ENCODE data around the gene ABCF1.

The ABCF1 gene

DNA sequence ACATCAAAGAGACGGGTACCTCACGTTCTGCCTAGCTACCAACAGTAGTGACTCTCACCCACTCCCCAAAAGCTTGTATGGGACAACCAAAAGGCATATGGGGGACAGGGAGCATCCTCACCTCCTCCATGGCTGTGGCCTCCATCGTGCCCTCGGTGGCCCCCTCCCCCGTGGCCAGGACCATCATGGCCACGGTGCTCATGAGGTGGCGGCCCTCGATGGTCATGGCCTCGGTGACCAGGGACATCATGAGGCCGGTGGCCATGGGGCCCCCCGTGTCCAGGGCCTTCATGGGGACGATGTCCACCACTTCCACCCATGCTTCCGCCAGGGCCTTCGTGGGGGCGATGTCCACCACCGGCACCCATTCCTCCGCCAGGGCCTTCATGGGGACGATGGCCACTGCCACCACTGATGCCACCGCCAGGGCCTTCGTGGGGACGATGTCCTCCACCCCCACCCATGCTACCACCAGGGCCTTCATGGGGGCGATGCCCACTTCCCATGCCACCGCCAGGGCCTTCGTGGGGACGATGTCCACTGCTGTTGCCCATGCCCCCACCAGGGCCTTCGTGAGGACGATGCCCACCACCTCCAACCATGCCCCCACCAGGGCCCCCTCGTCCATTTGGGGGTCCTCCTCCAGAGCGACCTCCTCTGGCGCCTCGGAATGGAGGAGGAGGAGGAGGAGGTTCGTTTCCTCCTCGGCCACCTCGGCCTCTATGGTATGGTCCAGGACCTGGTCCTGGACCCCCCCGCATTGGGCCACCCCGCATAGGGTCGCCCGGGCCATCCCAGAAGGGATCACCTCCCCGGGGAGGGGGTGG, 30.8 kb downstream of the ABCF1 start:
- DNase-seq, result no peak

- no peak for DNase-seq
Measured at GRCh38 chr6:30603961-30604360, 32.7 kb downstream of the ABCF1 start.

GRCh38 chr6:30610065-30610464, 38.8 kb downstream of the ABCF1 start:
- no peak for DNase-seq

DNA sequence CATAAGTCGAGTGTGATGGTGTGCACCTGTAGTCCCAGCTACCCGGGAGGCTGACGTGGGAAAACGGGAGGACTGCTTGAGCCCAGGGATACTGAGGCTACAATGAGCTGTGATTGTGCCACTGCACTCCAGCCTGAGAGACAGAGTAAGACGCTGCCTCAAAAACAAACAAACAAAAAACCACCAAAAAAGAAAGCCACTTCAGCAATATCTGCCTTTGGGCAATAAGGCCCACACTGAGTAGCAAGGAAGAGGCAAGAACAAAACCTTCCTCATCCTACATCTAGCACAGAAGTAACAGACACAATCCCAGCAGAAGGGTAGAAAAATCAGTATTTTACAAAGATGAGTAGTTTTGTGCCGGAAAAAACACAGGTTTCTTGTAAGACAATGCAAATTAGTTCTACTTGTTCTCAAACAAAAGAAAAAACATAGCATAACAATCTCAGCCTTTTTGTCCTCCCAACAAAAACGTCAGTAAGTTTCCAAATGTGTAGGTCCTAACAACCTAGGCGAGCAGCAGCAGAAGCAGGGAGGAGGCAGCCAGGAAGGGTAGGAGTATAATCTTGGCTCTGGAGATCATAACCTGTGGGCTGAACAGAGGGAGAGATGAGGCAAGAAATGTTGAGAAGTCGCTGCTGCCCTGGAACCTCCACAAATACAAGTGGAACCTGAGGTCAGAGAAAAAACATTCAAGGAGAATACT, 40.1 kb downstream of the ABCF1 start:
- no peak for DNase-seq

- no peak for DNase-seq
Measured at GRCh38 chr6:30611856-30612194, 40.6 kb downstream of the ABCF1 start.

- no peak for DNase-seq
Measured at GRCh38 chr6:30612213-30612612, 41.0 kb downstream of the ABCF1 start.

DNA sequence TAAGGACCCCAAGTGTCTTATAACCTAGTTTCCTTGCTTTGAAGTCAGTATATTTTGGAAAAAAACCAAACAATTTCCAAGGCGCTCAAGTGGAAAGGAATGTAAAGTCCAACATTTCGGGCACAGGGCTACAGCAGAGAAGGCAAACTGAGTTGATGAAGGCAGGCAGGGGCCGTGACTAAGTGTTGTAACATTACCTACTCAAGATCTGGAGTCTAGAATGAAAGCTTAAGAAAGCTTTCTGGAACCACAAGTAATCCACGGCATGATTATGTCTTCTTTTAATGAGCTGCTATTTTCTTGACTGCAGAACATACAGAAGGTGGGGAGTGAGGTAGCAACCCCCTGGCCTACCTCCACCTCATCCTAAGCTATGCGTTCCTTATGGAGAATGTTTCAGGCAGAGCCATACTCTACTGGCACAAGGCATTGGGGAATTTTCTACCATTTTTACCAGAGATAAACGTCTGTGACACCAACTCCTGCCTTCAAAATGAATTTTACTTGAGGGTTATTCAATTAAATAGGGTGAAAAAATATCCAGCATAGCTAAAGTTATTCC, 41.5 kb downstream of the ABCF1 start:
- no peak for DNase-seq

DNA sequence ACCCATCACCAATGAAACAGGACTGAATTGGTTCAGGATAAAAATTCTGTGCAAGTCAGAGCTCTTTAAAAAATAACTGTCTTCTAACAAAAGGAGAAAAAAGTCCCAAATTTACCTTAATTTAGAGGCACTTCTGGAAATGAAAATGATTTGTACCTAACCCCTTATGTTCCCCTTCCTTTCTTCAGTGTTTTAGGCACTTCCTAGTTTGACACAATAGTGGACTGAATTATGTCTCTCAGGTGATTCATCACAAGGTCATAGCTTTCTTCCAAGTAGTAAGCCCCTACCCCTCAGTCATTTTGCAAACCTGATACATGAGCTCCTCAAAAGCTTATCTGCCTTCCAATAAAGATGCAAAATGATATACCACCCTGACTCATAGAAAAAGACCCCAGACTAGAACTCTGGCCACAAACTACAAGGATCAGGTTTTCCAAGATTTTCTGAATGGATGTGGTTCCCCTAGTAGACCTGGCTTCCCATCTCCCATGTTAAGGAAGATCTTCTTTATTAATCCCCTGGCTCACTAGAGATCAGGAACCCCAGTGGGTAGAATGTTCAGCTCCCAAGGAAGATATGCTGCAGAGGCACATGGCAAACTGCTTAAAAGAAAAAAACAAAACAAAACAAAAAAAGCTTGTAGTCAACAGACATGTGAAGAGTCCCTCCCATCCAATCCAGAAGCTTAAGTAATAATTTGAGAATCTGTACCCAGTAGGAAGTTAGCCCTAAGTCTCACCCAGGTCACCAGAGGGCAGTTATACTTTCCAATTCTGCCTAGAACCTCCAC, 42.2 kb downstream of the ABCF1 start:
- DNase-seq, result peak; percentile 38

- no peak for DNase-seq
Measured at GRCh38 chr6:30614044-30614842, 43.0 kb downstream of the ABCF1 start.

- peak; percentile 96 for DNase-seq
Measured at GRCh38 chr6:30614843-30615218, 43.6 kb downstream of the ABCF1 start.

DNA sequence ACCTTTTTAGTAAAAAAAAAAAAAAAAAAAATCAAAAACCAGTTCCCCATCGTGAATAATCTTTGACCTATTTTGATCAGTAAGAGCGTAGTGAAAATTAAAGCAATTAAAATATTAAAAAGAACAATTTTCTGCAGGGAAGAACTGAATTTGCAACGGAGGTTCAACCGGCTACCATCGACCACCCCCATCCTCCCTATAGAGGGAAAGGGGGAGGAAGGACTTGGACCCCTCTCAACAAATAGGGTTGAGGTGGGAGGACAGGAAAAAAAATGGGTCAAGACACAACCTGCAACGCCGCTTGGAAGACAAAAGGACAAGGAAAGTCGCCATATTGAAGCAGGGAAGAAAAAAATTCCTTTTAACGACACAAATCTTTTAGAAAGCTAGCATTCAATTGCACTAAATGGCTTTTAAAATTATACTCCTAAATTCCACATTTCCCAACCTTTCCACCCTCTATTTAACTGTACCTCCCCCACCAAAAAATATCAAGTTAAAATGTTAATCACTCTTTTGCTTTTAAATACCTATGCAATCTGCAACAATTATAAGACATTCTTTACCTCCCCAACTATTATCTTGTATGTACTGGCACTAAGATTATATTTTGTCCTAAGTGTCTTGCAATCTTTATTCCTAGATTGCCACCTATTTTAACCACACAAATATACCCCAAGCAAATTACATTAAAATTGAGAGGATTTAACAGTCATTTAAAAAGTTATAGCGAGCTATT, 44.1 kb downstream of the ABCF1 start:
- DNase-seq, result peak; percentile 70

DNA sequence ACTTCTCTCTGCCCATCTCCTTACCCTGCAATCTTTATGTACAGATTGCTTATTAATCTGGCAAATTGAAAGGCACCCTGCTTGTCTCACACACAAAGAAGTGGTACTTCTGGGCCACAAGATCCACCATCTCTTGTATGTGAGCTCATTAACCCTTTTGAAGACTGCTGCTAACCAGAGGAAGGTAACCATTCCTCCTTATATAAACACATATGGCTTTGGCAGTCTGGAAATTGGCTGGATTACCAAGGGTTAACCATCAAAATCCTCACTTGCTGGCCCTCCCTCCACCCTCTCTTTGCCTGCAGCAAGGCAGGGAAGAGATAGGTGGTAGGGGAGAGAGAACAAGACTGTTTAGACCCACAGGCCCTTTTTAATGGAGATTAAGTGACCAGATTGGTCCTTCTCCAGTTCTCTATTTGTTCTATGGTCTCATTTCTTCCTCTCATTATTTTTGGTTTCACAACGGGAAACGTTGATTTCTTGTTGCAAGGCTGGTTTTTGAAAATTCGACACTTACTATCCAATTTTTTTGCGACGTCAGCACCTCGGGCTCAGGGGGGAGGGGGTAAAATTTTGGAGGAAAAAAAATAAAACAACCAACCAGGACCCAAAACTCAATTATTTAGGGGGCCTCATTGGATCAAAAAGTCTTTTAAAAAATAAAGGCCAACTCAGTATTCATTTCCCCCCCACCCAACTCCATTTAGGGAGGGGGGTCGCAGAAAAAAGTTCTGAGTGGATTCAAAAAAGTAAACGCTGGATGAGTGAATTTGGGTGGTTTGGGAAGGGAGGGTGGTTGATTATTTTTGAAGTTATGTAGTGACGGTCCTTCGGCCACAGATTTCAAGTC, 44.9 kb downstream of the ABCF1 start:
- DNase-seq, result peak; percentile 45

GRCh38 chr6:30616811-30617564, 45.7 kb downstream of the ABCF1 start, which contains the start of gene PPP1R10:
TSS of gene PPP1R10 (minus strand) at chr6:30617243. CDS start at chr6:30609944, 7,299 bp downstream.
- DNase-seq, result peak; percentile 100

- DNase-seq, result peak; percentile 98
Measured at GRCh38 chr6:30617565-30618269, 46.5 kb downstream of the ABCF1 start, which contains the start of gene MRPS18B. TSS of gene MRPS18B (plus strand) at chr6:30617840. CDS start at chr6:30617866, 26 bp downstream.

DNA sequence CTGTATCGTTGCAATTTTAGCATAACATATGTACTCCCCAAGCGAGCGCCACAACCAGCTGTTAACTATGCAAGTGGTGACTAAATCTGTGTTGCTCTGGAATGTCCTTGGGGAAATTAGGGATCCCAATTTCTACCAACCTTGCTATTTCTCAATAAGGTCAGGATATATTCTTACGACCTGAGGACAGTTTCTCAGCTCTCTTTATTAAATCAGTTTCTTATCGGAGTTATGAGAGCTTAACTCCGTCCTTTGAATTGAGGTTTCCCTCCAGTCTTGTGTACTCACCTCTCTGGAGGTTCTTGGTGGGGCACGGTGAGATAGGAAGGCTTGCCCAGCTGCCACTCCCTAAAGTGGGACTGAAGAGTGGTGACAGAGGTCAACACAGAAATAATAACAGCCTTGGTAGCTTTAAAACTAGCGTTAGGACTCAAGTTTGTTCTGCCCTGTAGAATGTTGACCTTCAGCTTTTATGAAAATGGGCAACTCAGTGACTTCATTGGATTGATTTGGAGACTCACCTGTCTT, 47.1 kb downstream of the ABCF1 start:
- DNase-seq, result no peak

DNA sequence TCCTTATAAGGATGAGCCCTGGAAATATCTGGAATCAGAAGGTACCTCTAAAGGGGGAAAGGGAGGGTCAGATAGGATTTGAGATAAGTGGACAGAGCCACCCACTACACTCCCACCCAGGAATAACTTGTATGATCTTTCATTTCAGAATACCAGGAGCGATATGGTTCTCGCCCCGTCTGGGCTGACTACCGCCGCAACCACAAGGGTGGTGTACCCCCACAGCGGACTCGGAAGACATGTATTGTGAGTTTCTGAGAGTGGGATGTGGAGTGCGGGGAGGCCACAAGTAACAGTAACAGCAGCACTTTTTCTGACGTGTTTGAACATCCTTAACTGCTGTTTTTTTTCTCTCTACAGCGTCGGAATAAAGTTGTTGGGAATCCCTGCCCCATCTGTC, 48.3 kb downstream of the ABCF1 start:
- DNase-seq, result no peak

DNA sequence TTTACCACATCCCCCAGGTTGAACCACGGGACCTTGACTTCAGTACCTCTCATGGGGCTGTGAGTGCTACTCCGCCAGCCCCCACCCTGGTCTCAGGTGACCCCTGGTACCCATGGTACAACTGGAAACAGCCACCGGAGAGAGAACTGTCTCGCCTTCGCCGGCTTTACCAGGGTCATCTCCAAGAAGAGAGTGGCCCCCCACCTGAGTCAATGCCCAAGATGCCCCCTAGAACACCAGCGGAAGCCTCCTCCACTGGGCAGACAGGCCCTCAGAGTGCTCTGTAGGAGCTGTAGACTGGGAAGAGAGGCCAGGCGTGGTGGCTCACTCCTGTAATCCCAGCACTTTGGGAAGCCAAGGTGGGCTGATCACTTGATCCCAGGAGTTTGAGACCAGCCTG, 54.3 kb downstream of the ABCF1 start:
- DNase-seq, result no peak

DNA sequence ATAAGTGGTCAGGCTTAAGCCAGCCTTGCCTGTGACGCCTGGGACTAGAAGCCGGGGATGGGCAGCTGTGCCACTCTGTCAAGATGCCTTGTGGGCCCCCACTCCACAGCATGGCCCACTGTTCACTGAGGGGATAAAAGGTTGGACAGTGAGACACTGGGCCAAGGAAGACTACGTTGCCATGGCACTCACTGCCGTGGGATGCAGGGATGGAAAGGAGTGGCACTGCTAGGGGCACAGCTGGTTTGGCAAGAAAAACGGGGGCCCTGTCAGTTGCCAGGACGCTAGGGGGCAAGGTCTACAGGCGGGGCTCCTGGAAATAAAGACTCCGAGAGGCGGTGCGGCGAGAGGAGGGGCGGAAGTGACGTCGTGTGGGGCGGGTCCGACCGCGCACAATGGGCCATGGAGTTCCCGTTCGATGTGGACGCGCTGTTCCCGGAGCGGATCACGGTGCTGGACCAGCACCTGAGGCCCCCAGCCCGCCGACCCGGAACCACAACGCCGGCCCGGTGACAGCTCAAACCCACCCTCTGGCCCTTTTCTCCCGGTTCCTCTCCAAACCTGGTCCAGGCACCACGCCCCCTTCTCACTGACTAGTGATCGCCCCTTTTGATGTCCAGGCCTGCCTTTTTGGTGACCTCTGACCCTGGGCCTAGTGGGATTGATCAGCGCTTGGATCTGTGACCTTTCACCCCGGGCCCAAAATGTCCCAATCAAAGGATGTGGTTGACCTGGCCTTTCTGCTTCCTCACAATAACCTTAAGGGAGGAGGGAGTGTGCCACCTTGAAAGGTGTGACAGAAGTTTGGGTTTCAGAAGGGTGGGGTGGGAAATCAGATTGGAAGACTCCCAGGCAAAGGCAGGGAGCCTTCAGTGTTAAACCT, 55.5 kb downstream of the ABCF1 start, which contains the start of gene ATAT1:
TSS of gene ATAT1 (plus strand) at position 391 of the 883 bp plus-strand sequence.
- DNase-seq, result peak; percentile 89

Data from activated CD4-positive, alpha-beta T cell treated with anti-CD3 and anti-CD28 coated beads, Interleukin-10, Interleukin-2, amounts not matched to agents 100 ng/mL and 50 ng/mL, durations not matched to agents 16 hours and 8 hours (primary cell).